ENCODE data around the gene SSTR4.
A peak's percentile ranks its signal among the peaks of the same experiment; 100 is the strongest.
"Not testable (repeated sequence)": the region's sequence is repeated elsewhere in the genome, so short reads cannot be mapped to it uniquely, and the experiment has no call there.

SSTR4 gene, protein sequence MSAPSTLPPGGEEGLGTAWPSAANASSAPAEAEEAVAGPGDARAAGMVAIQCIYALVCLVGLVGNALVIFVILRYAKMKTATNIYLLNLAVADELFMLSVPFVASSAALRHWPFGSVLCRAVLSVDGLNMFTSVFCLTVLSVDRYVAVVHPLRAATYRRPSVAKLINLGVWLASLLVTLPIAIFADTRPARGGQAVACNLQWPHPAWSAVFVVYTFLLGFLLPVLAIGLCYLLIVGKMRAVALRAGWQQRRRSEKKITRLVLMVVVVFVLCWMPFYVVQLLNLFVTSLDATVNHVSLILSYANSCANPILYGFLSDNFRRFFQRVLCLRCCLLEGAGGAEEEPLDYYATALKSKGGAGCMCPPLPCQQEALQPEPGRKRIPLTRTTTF

DNA sequence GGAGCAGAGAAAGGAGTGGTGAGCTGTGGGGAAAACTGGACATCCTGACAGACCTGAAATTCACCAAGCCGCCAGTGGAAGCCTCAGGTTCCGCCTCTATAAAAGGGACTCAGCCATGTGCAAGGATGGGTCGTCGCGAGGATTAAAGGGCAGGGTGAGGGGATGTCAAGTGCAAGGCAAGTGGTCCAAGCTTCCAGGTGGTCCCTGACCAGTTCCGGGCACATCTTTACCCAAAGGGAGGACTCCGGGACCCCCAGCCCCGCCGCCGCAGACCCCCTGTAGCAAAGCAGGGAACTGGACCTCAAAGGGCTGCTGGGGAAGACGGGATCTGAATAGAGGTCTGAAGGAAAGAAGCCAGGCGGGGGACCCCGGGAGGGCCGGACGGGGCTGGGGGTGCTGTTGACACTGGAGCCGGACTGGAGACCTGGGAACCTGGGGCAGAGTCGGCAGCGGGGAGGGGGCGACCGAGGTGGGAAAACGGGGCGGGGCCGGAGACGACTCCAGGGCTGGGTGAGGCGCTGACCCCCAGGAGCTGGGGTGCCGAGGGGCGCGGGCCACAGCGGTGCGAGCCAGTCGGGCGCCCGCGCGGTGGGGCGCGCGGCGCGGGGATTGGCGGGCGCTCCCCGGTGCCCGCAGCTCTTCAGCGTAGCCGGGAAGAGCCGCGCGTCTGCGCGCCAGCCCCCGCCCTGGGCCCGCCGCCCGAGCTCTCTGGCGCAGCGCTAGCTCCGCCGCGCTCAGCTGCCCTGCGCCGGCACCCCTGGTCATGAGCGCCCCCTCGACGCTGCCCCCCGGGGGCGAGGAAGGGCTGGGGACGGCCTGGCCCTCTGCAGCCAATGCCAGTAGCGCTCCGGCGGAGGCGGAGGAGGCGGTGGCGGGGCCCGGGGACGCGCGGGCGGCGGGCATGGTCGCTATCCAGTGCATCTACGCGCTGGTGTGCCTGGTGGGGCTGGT, at the start of gene SSTR4:
Gene SSTR4 (plus strand): TSS at position 592 of the 951 bp plus-strand sequence. CDS start 172 bp downstream, at position 764.
- DNase-seq, result no peak

DNA sequence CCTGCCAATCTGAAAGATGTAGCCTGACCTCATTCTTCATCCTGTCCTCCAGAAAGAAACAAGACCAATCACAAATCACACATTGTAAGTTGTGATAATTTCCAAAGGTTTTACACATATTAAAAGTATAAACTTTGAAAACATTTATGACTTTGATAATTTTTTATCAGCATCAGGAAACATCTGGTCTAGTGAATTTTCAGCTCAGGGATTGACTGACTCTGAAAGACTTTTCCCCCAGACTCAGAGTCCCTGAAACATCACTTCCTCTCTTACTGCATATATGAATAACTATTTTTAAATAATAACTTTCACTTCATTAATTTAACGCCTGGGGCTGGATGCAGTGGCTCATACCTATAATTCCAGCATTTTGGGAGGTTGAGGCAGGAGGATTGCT, 48.5 kb upstream of the SSTR4 start:
- DNase-seq, result no peak

DNA sequence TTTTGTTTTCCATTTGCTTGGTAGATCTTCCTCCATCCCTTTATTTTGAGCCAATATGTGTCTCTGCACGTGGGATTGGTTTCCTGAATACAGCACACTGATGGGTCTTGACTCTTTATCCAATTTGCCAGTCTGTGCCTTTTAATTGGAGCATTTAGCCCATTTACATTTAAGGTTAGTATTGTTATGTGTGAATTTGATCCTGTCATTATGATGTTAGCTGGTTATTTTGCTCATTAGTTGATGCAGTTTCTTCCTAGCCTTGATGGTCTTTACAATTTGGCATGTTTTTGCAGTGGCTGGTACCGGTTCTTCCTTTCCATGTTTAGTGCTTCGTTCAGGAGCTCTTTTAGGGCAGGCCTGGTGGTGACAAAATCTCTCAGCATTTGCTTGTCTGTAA, 43.7 kb upstream of the SSTR4 start:
- DNase-seq, result not testable (repeated sequence)

DNA sequence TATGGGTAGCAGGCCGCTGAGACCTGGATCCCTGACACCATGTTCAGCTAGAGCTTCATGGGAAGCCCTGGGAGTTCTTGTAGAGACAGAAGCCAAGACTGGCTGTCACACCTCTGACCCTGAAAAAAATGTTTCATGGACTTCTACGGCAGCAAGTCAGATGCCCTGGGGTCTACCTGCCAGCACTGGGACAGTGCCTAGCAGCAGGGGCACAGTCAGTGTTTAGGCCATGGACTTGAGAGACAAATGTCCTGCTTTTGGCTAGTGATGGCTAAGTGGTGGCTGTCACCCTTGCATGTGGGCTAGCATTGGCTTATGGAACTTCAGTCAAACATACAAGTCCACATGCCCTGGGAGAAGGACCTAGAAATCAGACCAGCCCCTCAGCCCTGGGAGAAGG, 41.3 kb upstream of the SSTR4 start:
- no peak for DNase-seq

DNA sequence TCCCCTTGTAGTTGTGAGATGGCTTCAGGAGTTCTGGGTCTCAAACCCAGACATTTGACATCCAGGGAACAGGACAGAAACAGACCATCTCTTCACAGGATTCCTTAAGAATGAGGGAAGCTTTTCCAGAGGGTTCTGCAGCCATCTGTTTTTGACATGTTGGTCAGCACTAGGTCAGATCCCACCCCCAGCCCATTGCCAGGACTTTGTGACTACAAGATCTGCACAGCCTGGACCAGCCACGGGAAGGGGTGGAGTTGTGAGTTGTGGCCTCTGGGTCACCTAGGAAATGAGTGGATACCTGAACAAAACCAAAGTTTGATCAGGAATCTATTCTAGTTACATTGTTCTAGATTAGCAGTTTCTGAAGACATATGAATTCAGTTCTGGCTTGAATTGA, 39.2 kb upstream of the SSTR4 start:
- DNase-seq, result no peak

DNA sequence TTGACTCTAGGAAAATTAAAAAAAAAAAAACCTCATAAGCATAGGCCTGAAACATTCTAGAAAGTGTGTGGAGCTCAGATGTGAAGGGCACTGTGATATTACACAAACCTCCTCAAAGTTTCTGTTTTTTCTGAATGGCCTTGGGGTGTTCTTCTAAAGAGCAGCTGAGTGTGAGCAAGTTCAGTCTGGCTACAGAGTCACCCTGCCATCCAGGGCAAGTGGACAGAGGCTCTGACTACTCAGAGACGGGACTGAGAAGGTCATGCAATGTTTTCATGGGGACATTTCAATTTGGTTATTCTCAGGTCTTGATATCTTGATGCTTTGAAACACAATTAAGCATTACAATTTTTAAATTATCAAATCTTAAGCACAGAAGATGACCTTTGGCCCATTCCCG, 36.6 kb upstream of the SSTR4 start:
- no peak for DNase-seq

DNA sequence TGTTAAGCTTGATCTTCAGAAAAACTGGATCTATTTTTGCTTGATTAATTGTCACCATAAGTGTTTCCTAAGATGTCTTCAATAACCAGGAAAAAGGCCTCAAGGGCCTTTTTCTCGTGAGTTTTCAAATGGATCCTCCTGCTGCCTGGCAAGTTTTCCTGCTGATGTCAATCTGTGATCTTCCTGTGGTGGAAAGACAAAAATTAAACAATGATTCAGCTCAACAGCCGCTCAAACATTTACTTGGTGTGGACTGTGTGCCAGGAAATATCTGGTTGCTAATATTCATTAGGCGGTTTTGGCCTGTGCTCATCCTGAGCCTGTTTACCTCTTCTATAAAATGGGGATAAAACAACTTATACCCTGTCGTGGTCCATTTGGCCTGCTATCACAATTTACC, 35.4 kb upstream of the SSTR4 start:
- no peak for DNase-seq

DNA sequence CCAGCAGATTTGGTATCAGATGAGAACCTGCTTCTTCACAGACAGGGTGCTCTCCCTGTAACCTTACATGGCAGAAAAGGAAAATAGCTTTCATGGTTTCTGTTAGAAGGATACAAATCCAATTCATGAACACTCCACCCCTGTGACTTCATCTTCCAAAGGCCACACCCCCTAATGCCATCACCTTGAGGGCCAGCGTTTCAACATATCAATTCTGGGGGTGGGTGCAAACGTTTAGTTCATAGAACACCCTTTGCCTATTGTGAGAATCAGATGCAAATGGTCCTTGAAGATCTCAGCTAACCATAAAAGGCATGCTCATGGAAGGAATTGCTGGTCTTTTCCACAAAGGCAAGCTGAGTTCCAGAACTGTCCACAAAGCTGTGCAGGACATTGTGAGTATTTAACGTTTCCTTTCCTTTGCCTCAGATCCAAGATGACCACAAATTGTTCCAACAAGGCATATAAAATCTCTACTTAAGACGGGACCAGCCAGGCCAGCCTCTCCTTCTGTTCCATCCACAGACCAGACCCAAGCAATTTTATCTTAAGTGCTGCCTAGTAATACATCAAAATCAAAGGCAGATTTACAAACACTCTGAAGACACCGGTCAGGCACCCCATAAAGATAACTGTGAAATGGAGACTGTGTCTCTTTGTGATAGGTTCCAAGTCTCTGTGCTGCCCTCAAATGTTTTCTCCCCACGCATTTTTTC, 34.7 kb upstream of the SSTR4 start:
- DNase-seq, result no peak

DNA sequence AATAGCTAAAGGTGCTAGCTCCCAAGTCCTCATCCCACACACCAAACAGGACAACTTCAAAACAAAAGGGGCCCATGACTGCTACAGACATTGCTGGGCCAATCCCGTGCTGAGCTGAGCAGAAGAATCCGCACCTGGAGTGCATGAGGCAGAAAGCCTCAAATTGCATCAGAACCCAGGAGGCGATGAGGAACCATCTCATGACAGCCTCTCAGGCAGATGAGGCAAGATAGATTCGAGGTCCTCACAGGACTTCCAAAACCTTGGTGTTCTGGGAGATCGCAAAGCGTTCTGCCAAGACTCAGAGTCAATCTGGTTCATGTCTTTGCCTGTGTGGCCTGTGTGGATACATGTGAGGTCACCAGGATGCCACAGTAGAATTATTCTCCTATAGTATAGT, 32.8 kb upstream of the SSTR4 start:
- no peak for DNase-seq

DNA sequence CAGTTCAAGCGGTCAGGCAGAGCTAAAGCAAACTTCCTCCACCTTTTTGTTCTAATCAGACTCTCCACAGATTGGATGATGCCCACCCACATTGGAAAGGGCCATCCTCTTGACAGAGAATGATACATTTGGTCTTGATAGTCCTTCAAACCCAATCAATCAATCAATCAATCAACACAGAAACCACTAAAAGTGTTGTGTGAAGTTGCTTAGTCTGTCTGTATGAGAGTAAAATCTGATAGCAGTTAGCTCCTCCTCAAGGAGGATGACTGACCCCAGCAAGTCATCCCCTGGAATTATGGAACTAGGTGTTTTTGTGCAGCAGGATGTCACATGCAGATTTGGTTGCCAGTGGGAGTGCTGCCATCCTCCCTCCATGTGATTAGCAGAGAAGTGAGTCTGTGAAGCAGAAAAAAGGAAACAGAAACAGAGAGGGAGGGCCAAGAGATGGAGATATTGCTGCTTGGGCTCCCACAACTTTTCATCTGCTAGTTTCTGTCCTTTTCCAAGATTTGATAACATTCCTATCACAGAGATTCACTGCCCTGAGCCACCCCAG, 32.0 kb upstream of the SSTR4 start:
- DNase-seq, result no peak

DNA sequence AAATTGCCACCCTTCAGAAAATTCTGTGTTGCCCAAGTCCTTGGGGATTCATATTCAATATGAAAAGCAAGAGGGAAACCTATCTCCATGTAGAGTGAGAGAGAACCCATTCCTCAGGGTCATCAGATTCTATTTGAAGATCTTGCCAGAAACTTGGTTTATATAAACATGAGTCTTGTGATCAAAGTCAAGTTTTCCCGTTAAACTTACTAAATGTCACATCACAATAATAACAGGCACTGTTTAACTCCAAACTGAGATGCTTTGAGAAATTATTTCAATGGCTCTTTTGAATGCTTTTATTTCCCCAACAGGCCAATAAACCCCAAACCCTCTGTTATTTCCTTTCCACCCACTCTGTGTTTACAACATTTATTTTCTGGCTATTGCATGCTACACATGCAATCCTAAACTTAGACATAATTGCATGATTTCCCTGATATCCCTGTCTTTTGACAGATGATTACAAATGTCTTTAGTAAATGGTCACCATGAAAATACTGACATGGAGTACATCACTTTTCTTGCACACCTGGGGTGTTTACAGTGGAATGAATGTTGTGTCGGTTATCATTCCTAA, 31.1 kb upstream of the SSTR4 start:
- no peak for DNase-seq

DNA sequence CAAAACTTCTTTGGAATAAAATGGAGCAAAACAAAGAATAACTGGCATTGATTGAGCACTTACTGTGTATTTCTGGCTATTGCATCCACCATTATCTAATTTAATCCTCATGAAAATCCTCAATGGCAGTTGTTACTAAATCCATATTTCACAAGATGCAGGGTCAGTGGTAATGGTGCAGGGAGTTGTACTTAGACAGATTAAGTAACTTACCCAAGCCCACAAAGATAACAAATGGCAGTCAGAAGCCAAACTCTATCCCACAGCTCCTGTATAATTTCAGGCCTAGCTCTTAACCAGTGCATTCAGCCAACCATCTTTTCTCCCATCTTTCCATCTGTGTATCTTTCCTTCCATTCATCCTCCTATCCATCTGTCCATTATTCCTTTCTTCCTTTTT, 29.3 kb upstream of the SSTR4 start:
- DNase-seq, result no peak

DNA sequence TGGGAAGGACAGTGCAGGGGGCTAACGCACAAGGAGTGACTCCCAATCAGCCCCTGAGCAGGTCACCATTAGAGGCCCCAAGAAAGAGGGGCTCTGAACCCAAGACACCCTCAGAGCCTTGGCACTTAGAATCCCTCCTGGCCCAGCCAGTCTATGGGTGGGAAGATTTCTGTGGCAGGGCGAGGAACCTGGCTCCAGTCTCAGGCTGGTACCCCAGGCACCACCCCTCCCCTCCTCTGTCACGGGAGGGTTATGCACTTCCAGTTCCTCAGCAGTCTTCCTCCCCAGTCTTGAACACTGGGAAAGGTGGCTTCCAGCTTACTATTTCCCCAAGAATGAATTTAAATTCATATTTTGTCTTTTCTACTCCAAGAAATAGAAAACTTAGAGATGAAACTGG, 27.6 kb upstream of the SSTR4 start:
- no peak for DNase-seq

DNA sequence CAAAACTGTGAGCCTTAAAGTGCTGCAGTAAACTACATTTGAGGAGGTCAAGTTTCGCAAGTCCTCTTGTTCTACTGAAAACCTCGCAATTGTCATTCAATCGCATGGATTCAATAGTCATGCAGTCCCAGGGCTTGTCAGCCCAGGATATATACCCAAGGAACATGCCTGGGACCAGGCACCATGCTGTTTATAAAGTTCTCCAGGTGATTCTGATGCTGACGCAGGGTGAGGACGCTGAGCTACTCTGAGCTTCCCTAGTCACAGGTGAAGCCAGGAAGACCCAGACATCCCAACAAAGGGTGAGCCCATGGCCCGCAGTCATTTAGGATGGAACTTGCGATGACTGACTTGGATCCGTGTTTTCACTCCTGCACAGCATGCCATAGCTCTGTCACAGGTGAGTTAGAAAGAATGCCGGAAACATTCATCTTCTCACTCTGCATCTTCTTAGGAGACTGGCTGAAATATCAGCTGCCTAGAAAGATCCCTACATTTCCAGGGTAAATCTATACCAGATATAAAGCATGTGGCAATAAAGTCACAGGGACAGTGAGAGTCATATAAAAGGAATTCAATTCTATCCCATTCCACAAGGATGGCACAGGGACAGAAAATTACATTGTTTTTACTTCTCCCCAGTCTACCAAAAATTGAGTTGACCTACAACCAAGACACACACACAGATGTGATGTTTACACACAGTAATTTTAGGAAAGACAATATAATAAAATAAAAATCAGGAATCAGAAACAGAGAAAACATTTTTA, 27.0 kb upstream of the SSTR4 start:
- no peak for DNase-seq

DNA sequence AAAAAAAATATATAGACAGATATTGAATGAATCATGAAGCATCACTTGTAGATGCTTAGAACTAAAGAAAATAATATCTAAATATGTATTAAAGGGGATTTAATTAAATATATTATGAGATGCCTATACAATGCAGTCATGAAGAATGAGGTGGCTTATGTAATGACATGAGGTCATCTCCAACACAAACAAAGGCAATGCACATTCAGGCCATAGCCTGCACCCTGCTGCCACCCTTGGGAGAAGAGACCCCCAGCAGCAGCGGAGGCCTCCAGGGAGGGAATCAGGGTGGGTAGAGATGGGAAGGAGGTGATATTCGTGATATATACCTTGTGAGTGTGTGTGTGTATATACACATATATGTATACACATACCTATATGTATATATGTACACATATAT, 26.4 kb upstream of the SSTR4 start:
- no peak for DNase-seq

DNA sequence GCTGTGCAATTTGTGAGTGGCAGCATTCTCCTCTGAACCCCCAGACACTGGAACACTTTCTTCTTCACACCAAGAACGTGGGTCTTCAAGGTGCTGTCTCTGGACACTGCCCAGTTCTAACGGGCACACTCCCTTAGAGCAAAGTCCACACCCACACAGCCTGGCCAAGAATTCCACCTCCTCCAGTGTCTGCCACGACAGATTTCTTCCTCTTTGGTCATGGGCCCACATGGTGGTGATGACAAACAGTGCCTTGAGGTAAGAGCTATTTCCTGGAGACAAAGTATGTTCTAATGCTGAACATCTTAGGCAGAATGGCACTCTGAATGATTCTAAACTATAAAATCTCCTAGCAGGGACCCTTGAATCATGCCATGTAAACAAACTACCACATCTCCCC, 25.5 kb upstream of the SSTR4 start:
- DNase-seq, result peak; percentile 20

DNA sequence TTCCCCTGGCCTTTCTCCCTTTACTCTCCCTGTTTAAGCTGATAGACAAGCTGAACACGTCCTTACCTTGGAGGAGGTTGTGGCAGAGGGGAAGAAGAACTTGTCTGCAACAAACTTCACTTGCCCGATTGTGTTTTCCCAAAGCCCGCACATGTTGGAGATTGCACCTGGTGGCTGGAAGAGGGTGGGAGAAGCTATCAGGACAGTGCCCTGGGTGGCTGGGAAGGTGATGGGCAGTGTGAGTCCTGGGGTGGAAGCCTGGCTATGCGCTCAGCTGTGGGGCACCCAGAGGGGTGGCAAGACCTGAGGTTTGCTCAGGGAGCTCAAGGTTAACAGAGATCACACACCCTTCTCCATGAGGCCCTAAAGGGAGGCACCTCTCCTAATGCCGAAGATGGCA, 25.0 kb upstream of the SSTR4 start:
- no peak for DNase-seq

DNA sequence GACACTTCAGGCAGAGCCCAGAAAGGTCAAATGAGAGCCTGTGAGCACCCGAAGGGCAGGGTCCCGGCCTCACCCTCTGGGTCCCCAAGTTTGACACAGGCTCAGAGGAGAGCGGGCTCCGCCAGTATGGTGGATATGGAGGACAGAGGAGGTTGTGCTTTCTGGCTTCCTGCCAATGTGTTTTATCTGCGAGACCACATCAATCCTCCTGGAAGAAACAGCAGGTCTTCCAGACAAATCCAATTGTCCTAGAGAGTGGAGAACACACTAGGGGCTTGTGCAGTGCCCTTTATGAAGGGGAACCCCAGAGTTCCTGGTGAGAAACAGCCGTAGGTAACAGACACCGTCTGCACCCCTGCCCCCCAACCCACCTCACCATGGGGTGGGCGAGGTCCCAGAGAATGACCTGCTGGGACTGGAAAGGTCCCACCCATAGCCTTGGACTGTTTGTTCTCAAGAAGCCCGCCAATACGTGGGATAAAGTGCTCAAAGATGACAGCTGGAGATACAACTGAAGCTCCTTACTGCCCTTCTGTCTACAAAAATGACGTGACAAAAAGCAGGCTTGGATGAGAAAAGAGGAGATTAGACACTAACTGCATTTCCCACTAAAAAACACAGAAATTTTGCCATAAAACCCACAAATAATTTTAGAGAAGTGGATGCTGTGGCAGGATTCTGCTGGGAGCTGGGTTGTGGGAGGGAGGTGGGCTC, 23.9 kb upstream of the SSTR4 start:
- no peak for DNase-seq

DNA sequence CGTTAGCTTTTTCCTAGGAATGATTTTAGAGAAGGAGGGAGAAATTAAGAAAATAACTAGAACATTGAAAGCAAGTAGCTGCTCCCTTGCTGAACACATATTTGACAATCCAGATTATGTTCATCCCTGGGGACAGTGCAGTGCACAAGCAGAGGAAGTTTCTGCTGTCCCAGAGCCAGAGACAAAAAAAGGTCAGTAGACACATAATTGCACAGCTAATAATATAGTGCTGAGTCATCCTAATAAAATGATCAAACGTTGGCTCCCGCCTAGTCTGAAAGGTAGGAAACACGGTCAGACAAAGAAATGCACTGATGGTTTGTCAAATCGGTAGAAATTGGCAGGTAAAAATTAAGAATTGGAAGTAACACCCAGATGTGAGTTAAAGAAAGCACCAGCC, 21.7 kb upstream of the SSTR4 start:
- DNase-seq, result no peak

DNA sequence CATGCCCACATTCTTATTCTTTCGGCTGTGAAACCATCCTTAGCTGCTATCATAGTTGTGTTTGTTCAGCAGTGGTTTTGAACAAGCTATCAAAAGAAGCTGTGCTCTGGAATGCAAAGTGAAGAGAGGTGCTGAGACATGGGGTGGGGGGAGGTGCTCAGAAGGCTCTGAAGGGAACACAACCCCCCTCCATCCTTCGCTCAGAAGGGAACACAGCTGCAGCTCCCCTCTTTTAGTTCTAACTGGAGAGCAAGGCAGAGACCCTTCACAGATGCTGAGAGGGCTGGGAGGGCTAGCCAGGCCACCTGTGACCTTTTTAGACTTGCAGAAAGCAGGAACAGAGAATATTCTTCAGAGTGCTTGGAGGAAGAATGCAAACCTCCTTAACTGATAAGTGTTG, 17.6 kb upstream of the SSTR4 start:
- no peak for DNase-seq

DNA sequence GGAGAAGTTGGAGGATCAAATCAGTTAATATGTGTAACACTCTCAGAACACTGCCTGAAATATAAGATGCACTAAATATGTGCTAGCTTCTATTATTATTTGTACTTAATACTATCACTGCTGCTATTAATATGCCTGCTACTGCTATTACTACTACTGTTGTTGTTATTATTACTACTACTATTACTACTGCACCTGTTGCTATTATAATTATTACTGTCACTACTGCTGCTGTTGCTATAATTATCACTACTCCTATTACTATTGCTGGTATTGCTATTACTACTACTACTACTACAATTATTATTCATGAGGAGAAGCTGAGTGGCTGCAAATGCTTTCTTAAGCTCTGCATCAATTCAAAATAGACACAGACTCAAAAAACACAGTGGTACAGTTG, 16.7 kb upstream of the SSTR4 start:
- no peak for DNase-seq

Measured in GDM1 (cell line).